Measurements from ENCODE around the gene HOXB7.

The HOXB7 gene

GRCh38 chr17:48617471-48618255 lies 6.8 kb upstream of the HOXB7 start:
- peaks cover 0 to 32% (median 22%) of the 10 kb centered on the region in 4 donors for H3K4me1 ChIP-seq
- no peak overlapping the region for H3K4me3 ChIP-seq
- peaks cover 0 to 100% of the 10 kb centered on the region in 2 donors for H3K27me3 ChIP-seq
- H3K36me3 ChIP-seq: no peaks in the 10 kb centered on the region
- intact Hi-C loops (cut with DNase I; ENCODE audit: low total_unique reads): loop anchor here (5.0 kb wide), 1 partner anchor 590 kb away; no protein-coding TSS in a partner anchor
- H3K27ac ChIP-seq: no peak overlapping the region
- TF ChIP-seq CTCF (IDR thresholded peaks at IDR 0.05): no peak
- H3K9me3 ChIP-seq: no peaks in the 10 kb centered on the region
- DNase-seq: no peak

GRCh38 chr17:48616717-48617470 lies 6.1 kb upstream of the HOXB7 start:
- TF ChIP-seq CTCF (IDR thresholded peaks at IDR 0.05): no peak
- intact Hi-C loops (cut with DNase I; ENCODE audit: low total_unique reads): loop anchor here (5.0 kb wide), 1 partner anchor 590 kb away; no protein-coding TSS in a partner anchor
- Histone ChIP-seq H3K4me3 (no peak overlapping the region), H3K27me3 (peaks cover 3 to 100% of the 10 kb centered on the region in 2 donors), H3K27ac (no peak overlapping the region), H3K9me3 (no peaks in the 10 kb centered on the region), H3K4me1 (peaks cover 0 to 40% (median 28%) of the 10 kb centered on the region in 4 donors), H3K36me3 (no peaks in the 10 kb centered on the region)
- DNase-seq: no peak

- DNase-seq: no peak
- Histone ChIP-seq H3K36me3 (no peaks in the 10 kb centered on the region), H3K27ac (no peak overlapping the region), H3K9me3 (no peaks in the 10 kb centered on the region), H3K4me3 (no peak overlapping the region), H3K27me3 (peaks cover 4 to 100% of the 10 kb centered on the region in 2 donors), H3K4me1 (peaks cover 0 to 48% (median 36%) of the 10 kb centered on the region in 4 donors)
- intact Hi-C loops (cut with DNase I; ENCODE audit: low total_unique reads): loop anchor here (5.0 kb wide), 1 partner anchor 589 kb away; no protein-coding TSS in a partner anchor
- TF ChIP-seq CTCF (IDR thresholded peaks at IDR 0.05): no peak
Observed at GRCh38 chr17:48615963-48616716, 5.3 kb upstream of the HOXB7 start.

- peak within 1 kb of the TSS in 1 of 2 donors; percentile 24 for H3K4me3 ChIP-seq
- no peak for DNase-seq
- no peaks in the 10 kb centered on the region for H3K9me3 ChIP-seq
- H3K27me3 ChIP-seq: peaks cover 6 to 100% of the 10 kb centered on the region in 2 donors
- H3K27ac ChIP-seq: no peak within 1 kb of the TSS
- intact Hi-C loops (cut with DNase I; ENCODE audit: low total_unique reads): loop anchor here (5.0 kb wide), 1 partner anchor 588 kb away; no protein-coding TSS in a partner anchor
- no peak for TF ChIP-seq CTCF (IDR thresholded peaks at IDR 0.05)
- H3K4me1 ChIP-seq: peaks cover 0 to 56% (median 44%) of the 10 kb centered on the region in 4 donors
- no peaks in the 10 kb centered on the region for H3K36me3 ChIP-seq
Observed at GRCh38 chr17:48615047-48615962, 4.5 kb upstream of the HOXB7 start, which contains the start of gene HOXB8. Gene HOXB8 (minus strand): TSS chr17:48615292. CDS start chr17:48614704, 588 bp downstream.
